ENCODE data around the gene TRIP10. TPM values are rescaled to one million over a fixed set of nuclear protein-coding genes. Genes with fewer than 3 reads are reported as not detected.

TRIP10 gene
- total RNA-seq, 1 experiment from 2014 or later = 107 TPM

DNA sequence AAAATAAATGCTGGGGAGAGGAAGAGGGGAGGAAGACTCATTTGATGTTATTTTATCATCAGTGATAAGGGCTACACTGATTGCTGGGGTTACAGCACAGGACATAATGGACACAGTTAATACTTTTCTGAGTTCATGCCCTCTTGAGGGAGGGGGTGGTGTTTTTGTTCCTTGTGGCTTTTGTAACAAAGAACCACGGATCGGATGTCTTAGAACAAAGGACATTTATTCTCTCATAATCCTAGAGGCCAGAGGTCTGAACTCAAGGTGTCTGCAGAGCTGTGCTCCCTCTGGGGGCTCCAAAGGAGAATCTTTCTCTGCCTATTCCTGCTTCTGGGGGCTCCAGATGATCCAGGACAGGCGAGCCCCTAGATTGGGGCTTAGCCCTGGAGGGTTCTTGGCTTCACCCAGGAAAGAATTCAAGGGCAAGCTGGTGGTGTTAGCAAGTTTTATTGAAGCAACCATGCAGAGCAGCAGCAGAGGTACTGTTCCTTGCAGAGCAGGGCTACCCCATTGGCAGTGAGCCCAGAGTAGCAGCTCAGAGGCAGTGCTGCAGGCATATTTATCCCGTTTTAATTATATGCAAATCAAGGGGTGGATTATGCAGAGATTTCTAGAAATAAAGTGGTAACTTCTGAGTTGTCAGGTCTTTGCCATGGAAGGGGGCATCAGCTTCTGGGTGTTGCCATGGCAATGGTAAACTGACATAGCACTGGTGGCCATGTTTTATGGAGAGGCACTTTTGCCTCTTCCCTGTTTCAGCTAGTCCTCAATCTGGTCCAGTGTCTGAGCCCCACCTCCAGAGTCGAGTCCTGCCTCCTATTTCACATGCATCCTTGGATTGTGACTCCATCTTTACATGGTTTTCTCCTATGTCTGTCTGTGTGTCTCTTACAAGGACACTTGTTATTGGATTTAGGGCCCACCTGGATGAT lies 51.0 kb downstream of the TRIP10 start:
- Histone ChIP-seq H3K4me1 (no peaks in the 10 kb centered on the region), H3K4me3 (ENCODE audit: low read depth, low read length) (no peak overlapping the region), H3K27me3 (replicated peaks; ENCODE audit: control insufficient read depth, insufficient read depth, low read length) (no peaks in the 10 kb centered on the region), H3K9me3 (0 out of 2 replicates have a peak, but pooled peaks cover 3% of the 10 kb centered on the region), H3K36me3 (ENCODE audit: control insufficient read depth, insufficient read depth, low read length) (no peaks in the 10 kb centered on the region)
- TF ChIP-seq, protein P1, sequence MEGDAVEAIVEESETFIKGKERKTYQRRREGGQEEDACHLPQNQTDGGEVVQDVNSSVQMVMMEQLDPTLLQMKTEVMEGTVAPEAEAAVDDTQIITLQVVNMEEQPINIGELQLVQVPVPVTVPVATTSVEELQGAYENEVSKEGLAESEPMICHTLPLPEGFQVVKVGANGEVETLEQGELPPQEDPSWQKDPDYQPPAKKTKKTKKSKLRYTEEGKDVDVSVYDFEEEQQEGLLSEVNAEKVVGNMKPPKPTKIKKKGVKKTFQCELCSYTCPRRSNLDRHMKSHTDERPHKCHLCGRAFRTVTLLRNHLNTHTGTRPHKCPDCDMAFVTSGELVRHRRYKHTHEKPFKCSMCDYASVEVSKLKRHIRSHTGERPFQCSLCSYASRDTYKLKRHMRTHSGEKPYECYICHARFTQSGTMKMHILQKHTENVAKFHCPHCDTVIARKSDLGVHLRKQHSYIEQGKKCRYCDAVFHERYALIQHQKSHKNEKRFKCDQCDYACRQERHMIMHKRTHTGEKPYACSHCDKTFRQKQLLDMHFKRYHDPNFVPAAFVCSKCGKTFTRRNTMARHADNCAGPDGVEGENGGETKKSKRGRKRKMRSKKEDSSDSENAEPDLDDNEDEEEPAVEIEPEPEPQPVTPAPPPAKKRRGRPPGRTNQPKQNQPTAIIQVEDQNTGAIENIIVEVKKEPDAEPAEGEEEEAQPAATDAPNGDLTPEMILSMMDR (IDR thresholded peaks at IDR 0.05; ENCODE audit: insufficient read depth in 1 of 2, low read depth in 1 of 2, low read length in 1 of 2, severe bottlenecking in 1 of 2, unreplicated experiment in 1 of 2) = no peak
- H3K4me3 Mint-ChIP-seq (ENCODE audit: unreplicated experiment) = no peak overlapping the region
- H3K36me3 Mint-ChIP-seq (ENCODE audit: insufficient read depth, unreplicated experiment) = no peaks in the 10 kb centered on the region
- no peak overlapping the region for H3K27ac Mint-ChIP-seq (ENCODE audit: unreplicated experiment)
- no TSS peak for BruUV-seq (replicated peaks)
- ChIA-PET POLR2A (interaction anchor here (0.6 kb wide), 1 partner anchor 342 kb away, joined by 4 read pairs; no protein-coding TSS in a partner anchor), CTCF (no interaction called here)
- no peak for DNase-seq
- intact Hi-C loops (cut with micrococcal nuclease; ENCODE audit: unreplicated experiment) = no loop called here
- no peaks in the 10 kb centered on the region for H3K27me3 Mint-ChIP-seq (ENCODE audit: insufficient read depth, unreplicated experiment)
- no peaks in the 10 kb centered on the region for H3K4me1 Mint-ChIP-seq (ENCODE audit: low read depth, unreplicated experiment)
- peaks cover 15% of the 10 kb centered on the region for H3K9me3 Mint-ChIP-seq (ENCODE audit: unreplicated experiment)

DNA sequence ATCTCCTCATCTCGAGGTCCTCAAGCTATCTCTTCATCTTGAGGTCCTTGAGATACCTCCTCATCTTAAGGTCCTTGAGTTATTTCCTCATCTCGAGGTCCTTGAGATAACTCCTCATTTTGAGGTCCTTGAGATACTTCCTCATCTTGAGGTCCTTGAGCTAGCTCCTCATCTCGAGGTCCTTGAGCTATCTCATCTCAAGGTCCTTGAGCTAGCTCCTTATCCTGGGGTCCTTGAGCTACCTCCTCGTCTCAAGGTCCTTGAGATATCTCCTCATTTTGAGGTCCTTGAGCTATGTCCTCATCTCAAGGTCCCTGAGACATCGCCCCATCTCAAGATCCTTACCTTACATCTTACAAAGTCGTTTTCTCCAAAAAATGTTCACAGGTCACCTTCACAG lies 51.8 kb downstream of the TRIP10 start:
- H3K4me1 ChIP-seq = no peaks in the 10 kb centered on the region
- no peak overlapping the region for H3K4me3 ChIP-seq (ENCODE audit: low read depth, low read length)
- Mint-ChIP-seq H3K4me3 (ENCODE audit: unreplicated experiment) (no peak overlapping the region), H3K36me3 (ENCODE audit: insufficient read depth, unreplicated experiment) (no peaks in the 10 kb centered on the region), H3K27me3 (ENCODE audit: insufficient read depth, unreplicated experiment) (no peaks in the 10 kb centered on the region), H3K27ac (ENCODE audit: unreplicated experiment) (no peak overlapping the region), H3K4me1 (ENCODE audit: low read depth, unreplicated experiment) (no peaks in the 10 kb centered on the region), H3K9me3 (ENCODE audit: unreplicated experiment) (peaks cover 15% of the 10 kb centered on the region)
- H3K9me3 ChIP-seq = 0 out of 2 replicates have a peak, but pooled peaks cover 3% of the 10 kb centered on the region
- intact Hi-C loops (cut with micrococcal nuclease; ENCODE audit: unreplicated experiment) = no loop called here
- no peaks in the 10 kb centered on the region for H3K27me3 ChIP-seq (replicated peaks; ENCODE audit: control insufficient read depth, insufficient read depth, low read length)
- CTCF ChIA-PET = no interaction called here
- POLR2A ChIA-PET = no interaction called here
- DNase-seq = no peak
- no TSS peak for BruUV-seq (replicated peaks)
- H3K36me3 ChIP-seq (ENCODE audit: control insufficient read depth, insufficient read depth, low read length) = no peaks in the 10 kb centered on the region
- TF ChIP-seq, protein P1 (IDR thresholded peaks at IDR 0.05; ENCODE audit: insufficient read depth in 1 of 2, low read depth in 1 of 2, low read length in 1 of 2, severe bottlenecking in 1 of 2, unreplicated experiment in 1 of 2) = no peak

DNA sequence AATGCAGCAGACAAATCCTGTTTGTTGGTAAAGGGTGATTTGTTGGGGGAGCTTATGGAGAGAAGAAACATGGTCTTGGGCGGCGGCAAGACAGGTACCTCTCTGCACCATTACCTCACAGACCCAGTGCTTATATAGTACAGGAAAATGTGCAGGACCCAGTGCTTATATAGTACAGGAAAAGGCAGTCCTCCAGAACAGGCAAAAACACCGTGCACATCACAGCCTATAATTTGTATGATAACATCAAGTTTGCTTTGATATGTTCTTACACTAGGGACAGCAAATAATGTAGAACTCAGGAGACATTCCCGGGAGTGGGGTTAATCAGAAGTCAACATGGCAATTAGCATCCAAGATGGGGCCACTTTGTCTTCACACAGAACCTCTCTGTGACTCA lies 53.9 kb downstream of the TRIP10 start:
- H3K9me3 Mint-ChIP-seq (ENCODE audit: unreplicated experiment) = peaks cover 15% of the 10 kb centered on the region
- no peaks in the 10 kb centered on the region for H3K36me3 ChIP-seq (ENCODE audit: control insufficient read depth, insufficient read depth, low read length)
- no peaks in the 10 kb centered on the region for H3K27me3 Mint-ChIP-seq (ENCODE audit: insufficient read depth, unreplicated experiment)
- no peak overlapping the region for H3K4me3 ChIP-seq (ENCODE audit: low read depth, low read length)
- DNase-seq = no peak
- H3K36me3 Mint-ChIP-seq (ENCODE audit: insufficient read depth, unreplicated experiment) = no peaks in the 10 kb centered on the region
- BruUV-seq (replicated peaks) = no TSS peak
- no peaks in the 10 kb centered on the region for H3K27me3 ChIP-seq (replicated peaks; ENCODE audit: control insufficient read depth, insufficient read depth, low read length)
- CTCF ChIA-PET = no interaction called here
- intact Hi-C loops (cut with micrococcal nuclease; ENCODE audit: unreplicated experiment) = no loop called here
- no peaks in the 10 kb centered on the region for H3K4me1 ChIP-seq
- no peaks in the 10 kb centered on the region for H3K4me1 Mint-ChIP-seq (ENCODE audit: low read depth, unreplicated experiment)
- 0 out of 2 replicates have a peak, but pooled peaks cover 3% of the 10 kb centered on the region for H3K9me3 ChIP-seq
- POLR2A ChIA-PET = no interaction called here
- H3K4me3 Mint-ChIP-seq (ENCODE audit: unreplicated experiment) = no peak overlapping the region
- TF ChIP-seq, protein P1 (IDR thresholded peaks at IDR 0.05; ENCODE audit: insufficient read depth in 1 of 2, low read depth in 1 of 2, low read length in 1 of 2, severe bottlenecking in 1 of 2, unreplicated experiment in 1 of 2) = no peak
- H3K27ac Mint-ChIP-seq (ENCODE audit: unreplicated experiment) = no peak overlapping the region
